HCT116 (cell line): ENCODE results near the gene NDST3. TPM values are rescaled to one million over a fixed set of nuclear protein-coding genes. Genes with fewer than 3 reads are reported as not detected.

Experiments
- ATAC-seq: fragments of 200-7000 bp; cut with Tn5 transposase; 2 replicates; pipeline ENCODE4 v1.9.1; 2020; ENCODE audit warnings: mild to moderate bottlenecking, moderate library complexity
- BruUV-seq: library from RNA; stranded (reverse); fragments of 400-500 nt; replicated peaks from 2 replicates; lab custom pipeline; 2021; lab: Mats Ljungman, UMichigan
- CTCF ChIA-PET: fragments of 300-600 bp; sonication (Branson Sonifier 250); formaldehyde crosslinking; loops from one replicate; lab custom pipeline; 2021; ENCODE audit warnings: antibody characterized with exemption; lab: Charles Lee
- POLR2A ChIA-PET: fragments of 300-600, 350-600 bp; sonication (Branson Sonifier 250); formaldehyde crosslinking; loops from one replicate; lab custom pipeline; 2021; ENCODE audit warnings: antibody characterized with exemption; lab: Charles Lee
- RAD21 ChIA-PET, 2 experiments: fragments of 300-600 bp; sonication (Branson Sonifier 250); formaldehyde crosslinking; loops; one replicate each; lab custom pipeline; 2023; ENCODE audit warnings: low total read pairs in 2 of 2; ENCODE audit not compliant: uncharacterized antibody in 2 of 2, unreplicated experiment in 2 of 2, low non-redundant PET in 1 of 2; lab: Charles Lee
- DNase-seq: peaks from one replicate; pipeline ENCODE4 v3.0.0-alpha.2; 2010; ENCODE audit warnings: low read depth, low spot score
- H2AFZ ChIP-seq: fragments of 200-600 bp; shearing (Covaris generic), sonication (generic); 2 replicates; pipeline ENCODE4 v1.6.1; 2017; ENCODE audit warnings: low read depth, mixed run types, mixed read lengths, antibody characterized with exemption, low read length; ENCODE audit not compliant: poor library complexity, severe bottlenecking
- H3K27ac ChIP-seq: 2 replicates; pipeline ENCODE4 v1.5.1; 2012; ENCODE audit warnings: low read depth, low read length
- H3K27me3 ChIP-seq: fragments of 200-600 bp; sonication (generic); 2 replicates; pipeline ENCODE4 v1.6.1; 2016; ENCODE audit warnings: mixed run types, low read length, mixed read lengths; ENCODE audit not compliant: insufficient read depth
- H3K36me3 ChIP-seq, 2 experiments: fragments of 200-500 bp in 1 of 2; fragments of 200-600 bp in 1 of 2; sonication (Bioruptor generic) in 1 of 2; sonication (generic) in 1 of 2; 2 replicates each; pipeline versions ENCODE4 v1.5.1 to v1.6.1; 2014 to 2016; ENCODE audit warnings: low read length in 2 of 2, inconsistent platforms in 1 of 2, mixed read lengths in 1 of 2, mixed run types in 1 of 2; ENCODE audit not compliant: insufficient read depth in 2 of 2, control insufficient read depth in 1 of 2
- H3K4me1 ChIP-seq, 2 experiments: fragments of 200-600 bp in 1 of 2; sonication (generic) in 1 of 2; 2 replicates each; pipeline versions ENCODE4 v1.5.1 to v1.6.1; 2012 to 2017; ENCODE audit warnings: low read length in 2 of 2, inconsistent platforms in 1 of 2, mild to moderate bottlenecking in 1 of 2, mixed read lengths in 1 of 2, mixed run types in 1 of 2, moderate library complexity in 1 of 2; ENCODE audit not compliant: insufficient read depth in 2 of 2, control insufficient read depth in 1 of 2
- H3K4me2 ChIP-seq: fragments of 200-600 bp; sonication (generic); 2 replicates; pipeline ENCODE4 v1.6.1; 2017; ENCODE audit warnings: mixed run types, low read length, mixed read lengths
- H3K4me3 ChIP-seq, 2 experiments: fragments of 200-600 bp in 1 of 2; sonication (generic) in 1 of 2; replicated peaks in 1 of 2; 2 replicates each; pipeline ENCODE4 v1.5.1; 2011 to 2016; ENCODE audit warnings: low read length in 2 of 2, control low read depth in 1 of 2, low read depth in 1 of 2, mild to moderate bottlenecking in 1 of 2, mixed read lengths in 1 of 2, mixed run types in 1 of 2
- H3K79me2 ChIP-seq: fragments of 200-600 bp; sonication (generic); 2 replicates; pipeline ENCODE4 v1.6.1; 2017; ENCODE audit warnings: mild to moderate bottlenecking, mixed run types, low read length, moderate library complexity, mixed read lengths; ENCODE audit not compliant: insufficient read depth
- H3K9ac ChIP-seq: fragments of 200-600 bp; sonication (generic); 2 replicates; pipeline ENCODE4 v1.6.1; 2016; ENCODE audit warnings: low read length, mixed read lengths
- H3K9me2 ChIP-seq: fragments of 200-600 bp; sonication (generic), shearing (Covaris generic); 2 replicates; pipeline ENCODE4 v1.6.1; 2017; ENCODE audit warnings: mixed run types, mild to moderate bottlenecking, moderate library complexity; ENCODE audit not compliant: insufficient read depth
- H3K9me3 ChIP-seq, 2 experiments: fragments of 200-500 bp in 1 of 2; fragments of 200-600 bp in 1 of 2; sonication (Bioruptor generic) in 1 of 2; sonication (generic) in 1 of 2; 2 replicates each; pipeline ENCODE4 v1.6.1; 2014 to 2017; ENCODE audit warnings: low read length in 2 of 2, mixed read lengths in 2 of 2, inconsistent platforms in 1 of 2, low read depth in 1 of 2, mild to moderate bottlenecking in 1 of 2, mixed run types in 1 of 2, moderate library complexity in 1 of 2; ENCODE audit not compliant: control insufficient read depth in 1 of 2, insufficient read depth in 1 of 2
- H4K20me1 ChIP-seq: fragments of 200-600 bp; sonication (generic), shearing (Covaris generic); 2 replicates; pipeline ENCODE4 v1.6.1; 2017; ENCODE audit warnings: mixed run types, mild to moderate bottlenecking, moderate library complexity; ENCODE audit not compliant: insufficient read depth
- POLR2A ChIP-seq: IDR thresholded peaks from 2 replicates; pipeline ENCODE4 v1.7.0; 2011; ENCODE audit warnings: borderline replicate concordance; ENCODE audit not compliant: insufficient read depth, insufficient read length; ENCODE audit errors: extremely low read depth
- ZNF274 ChIP-seq: fragments of 200-500 bp; sonication (Bioruptor generic); IDR thresholded peaks from 2 replicates; pipeline ENCODE4 v1.6.1; 2014; ENCODE audit warnings: mild to moderate bottlenecking, low read depth, low read length, inconsistent platforms
- intact Hi-C: fragments of 100-400 bp; cut with micrococcal nuclease; formaldehyde crosslinking; loops from 2 replicates; pipeline ENCODE4 v1.10.0; 2022
- total RNA-seq: library from RNA; stranded (reverse); gene quantifications from one replicate; pipeline ENCODE4 v1.2.1, GENCODE V29; 2021; ENCODE audit not compliant: unreplicated experiment
- TF ChIP-seq, protein P1 (sequence below), 3 experiments: fragments of 200-600 bp in 1 of 3; sonication (generic) in 1 of 3; IDR thresholded peaks in 2 of 3; conservative IDR thresholded peaks in 1 of 3; 2 replicates each; pipeline ENCODE4 v1.5.1; 2012 to 2017; ENCODE audit warnings: low read depth in 2 of 3, low read length in 2 of 3, antibody characterized with exemption in 1 of 3, borderline replicate concordance in 1 of 3, control low read depth in 1 of 3, mild to moderate bottlenecking in 1 of 3, mixed read lengths in 1 of 3, mixed run types in 1 of 3, moderate library complexity in 1 of 3; ENCODE audit not compliant: insufficient read depth in 1 of 3

Gene NDST3
- total RNA-seq, 1 experiment from 2014 or later = not detected

DNA sequence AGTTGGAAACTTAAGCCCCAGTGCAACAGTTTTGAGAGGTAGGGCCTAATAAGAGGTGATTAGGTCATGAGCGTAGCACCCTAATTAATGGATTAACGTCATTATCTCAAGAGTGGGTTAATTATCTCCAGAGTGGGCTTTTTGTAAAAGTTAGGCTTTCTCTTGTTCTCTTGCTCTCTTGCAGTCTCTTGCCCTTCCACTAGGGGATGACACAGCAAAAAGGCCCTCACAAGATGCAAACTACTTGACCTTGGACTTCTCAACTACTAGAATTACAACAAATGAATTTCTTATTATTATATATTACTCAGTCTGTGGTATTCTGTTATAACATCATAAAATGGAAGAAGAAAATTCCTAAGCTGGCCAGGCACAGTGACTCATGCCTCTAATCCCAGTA is 22.1 kb upstream of the NDST3 start:
- ATAC-seq (no peak), DNase-seq (no peak)
- Histone ChIP-seq H2AFZ (no peak overlapping the region), H3K9ac (no peak overlapping the region), H3K4me2 (no peak overlapping the region), H3K9me3 (no peaks in the 10 kb centered on the region), H4K20me1 (no peaks in the 10 kb centered on the region), H3K9me2 (no peaks in the 10 kb centered on the region), H3K79me2 (no peaks in the 10 kb centered on the region), H3K36me3 (no peaks in the 10 kb centered on the region), H3K27me3 (no peaks in the 10 kb centered on the region), H3K4me1 (no peaks in the 10 kb centered on the region), H3K4me3 (no peak overlapping the region), H3K27ac (no peak overlapping the region)
- CTCF ChIA-PET = interaction anchor here (1.3 kb wide), 1 partner anchor 11 kb away, joined by 3 read pairs; no protein-coding TSS in a partner anchor
- POLR2A ChIA-PET = no interaction called here
- RAD21 ChIA-PET = no interaction called here
- BruUV-seq = no TSS peak
- intact Hi-C loops = no loop called here
- no peak for TF ChIP-seq POLR2A
- TF ChIP-seq, protein P1, sequence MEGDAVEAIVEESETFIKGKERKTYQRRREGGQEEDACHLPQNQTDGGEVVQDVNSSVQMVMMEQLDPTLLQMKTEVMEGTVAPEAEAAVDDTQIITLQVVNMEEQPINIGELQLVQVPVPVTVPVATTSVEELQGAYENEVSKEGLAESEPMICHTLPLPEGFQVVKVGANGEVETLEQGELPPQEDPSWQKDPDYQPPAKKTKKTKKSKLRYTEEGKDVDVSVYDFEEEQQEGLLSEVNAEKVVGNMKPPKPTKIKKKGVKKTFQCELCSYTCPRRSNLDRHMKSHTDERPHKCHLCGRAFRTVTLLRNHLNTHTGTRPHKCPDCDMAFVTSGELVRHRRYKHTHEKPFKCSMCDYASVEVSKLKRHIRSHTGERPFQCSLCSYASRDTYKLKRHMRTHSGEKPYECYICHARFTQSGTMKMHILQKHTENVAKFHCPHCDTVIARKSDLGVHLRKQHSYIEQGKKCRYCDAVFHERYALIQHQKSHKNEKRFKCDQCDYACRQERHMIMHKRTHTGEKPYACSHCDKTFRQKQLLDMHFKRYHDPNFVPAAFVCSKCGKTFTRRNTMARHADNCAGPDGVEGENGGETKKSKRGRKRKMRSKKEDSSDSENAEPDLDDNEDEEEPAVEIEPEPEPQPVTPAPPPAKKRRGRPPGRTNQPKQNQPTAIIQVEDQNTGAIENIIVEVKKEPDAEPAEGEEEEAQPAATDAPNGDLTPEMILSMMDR (IDR thresholded peaks at IDR 0.05 in 2 of 3, conservative IDR thresholded peaks at IDR 0.05 in 1 of 3; ENCODE audit: borderline replicate concordance in 1 of 3, insufficient read depth in 1 of 3, low read depth in 2 of 3, low read length in 2 of 3) = peak in 2 of 3 experiments; percentile 45 to 49; a peak in 4 of 6 replicates

DNA sequence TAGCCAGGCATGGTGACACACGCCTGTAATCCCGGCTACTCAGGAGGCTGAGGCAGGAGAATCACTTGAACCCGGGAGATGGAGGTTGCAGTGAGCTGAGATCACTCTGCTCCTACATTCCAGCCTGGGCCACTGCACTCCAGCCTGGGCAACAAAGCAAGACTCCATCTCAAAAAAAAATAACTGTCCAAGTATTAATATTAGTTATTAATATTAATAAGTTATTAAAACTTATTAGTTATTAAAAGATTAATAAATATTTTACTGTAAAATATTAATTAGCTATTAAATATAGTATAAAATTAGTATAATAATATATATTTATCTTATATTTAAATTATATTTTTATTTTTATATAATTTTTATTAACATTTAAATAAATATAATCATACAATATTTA is 19.5 kb upstream of the NDST3 start:
- H3K4me3 ChIP-seq = no peak overlapping the region
- no peak overlapping the region for H3K9ac ChIP-seq
- no peak for TF ChIP-seq ZNF274
- no peaks in the 10 kb centered on the region for H4K20me1 ChIP-seq
- no peaks in the 10 kb centered on the region for H3K79me2 ChIP-seq
- H3K4me1 ChIP-seq = no peaks in the 10 kb centered on the region
- H2AFZ ChIP-seq = no peak overlapping the region
- intact Hi-C loops = no loop called here
- H3K4me2 ChIP-seq = no peak overlapping the region
- no peaks in the 10 kb centered on the region for H3K36me3 ChIP-seq
- H3K27ac ChIP-seq = no peak overlapping the region
- ChIA-PET POLR2A (no interaction called here), RAD21 (no interaction called here), CTCF (no interaction called here)
- no peak for ATAC-seq
- H3K9me3 ChIP-seq = no peaks in the 10 kb centered on the region
- no peak for DNase-seq
- BruUV-seq = no TSS peak
- no peaks in the 10 kb centered on the region for H3K9me2 ChIP-seq
- no peaks in the 10 kb centered on the region for H3K27me3 ChIP-seq
